NCI-H1105 treated with DMSO at 0.1 percent for 48 hours (cell line): ENCODE results near the gene C11orf52.

Experiments used
- DNase-seq: peaks from one replicate; lab custom pipeline; 2025; lab: John Stamatoyannopoulos, UW

Gene C11orf52

DNA sequence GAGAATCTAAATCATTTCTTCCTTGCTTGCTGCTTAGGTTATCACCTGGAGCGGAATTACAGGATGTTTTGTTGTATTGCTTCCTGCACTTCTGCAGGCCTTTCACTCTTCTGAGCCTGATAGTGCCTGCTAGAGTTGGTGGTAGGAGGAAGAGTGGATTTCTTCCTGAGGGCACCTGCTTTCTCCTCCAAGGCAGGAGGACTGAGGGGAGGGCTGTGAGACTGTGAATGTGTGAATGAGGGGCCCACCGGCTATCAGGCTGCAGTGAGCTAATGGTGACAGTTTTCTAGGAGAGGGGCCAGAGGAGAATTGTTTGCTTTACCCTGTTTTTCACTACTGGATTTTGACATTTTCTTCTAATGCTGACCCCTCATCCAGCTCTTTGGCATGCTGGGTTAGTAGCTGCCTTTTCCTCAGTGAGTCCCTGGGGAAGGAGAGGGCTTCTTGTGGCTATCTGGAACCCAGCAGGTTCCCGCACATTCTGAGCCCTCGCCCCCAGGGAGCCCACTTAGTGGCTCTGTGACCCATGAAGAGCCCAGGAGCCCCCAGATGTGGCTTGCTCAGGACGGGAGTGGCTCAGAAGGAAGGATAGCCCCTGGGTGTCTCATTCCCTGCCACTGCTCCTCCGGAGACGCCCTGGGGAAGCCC lies 57.5 kb downstream of the C11orf52 start:
- no peak for DNase-seq
